HG03457 (cell line): ENCODE results near the gene RNF126.
A peak's percentile ranks its signal among the peaks of the same experiment; 100 is the strongest.
"Not testable (repeated sequence)": the region's sequence is repeated elsewhere in the genome, so short reads cannot be mapped to it uniquely, and the experiment has no call there.

ENCODE experiments used
- ATAC-seq: cut with Tn5 transposase; IDR thresholded peaks from one replicate; pipeline ENCODE4 v1.9.1; 2021; ENCODE audit warnings: moderate number of reproducible peaks; ENCODE audit not compliant: unreplicated experiment

Gene RNF126

DNA sequence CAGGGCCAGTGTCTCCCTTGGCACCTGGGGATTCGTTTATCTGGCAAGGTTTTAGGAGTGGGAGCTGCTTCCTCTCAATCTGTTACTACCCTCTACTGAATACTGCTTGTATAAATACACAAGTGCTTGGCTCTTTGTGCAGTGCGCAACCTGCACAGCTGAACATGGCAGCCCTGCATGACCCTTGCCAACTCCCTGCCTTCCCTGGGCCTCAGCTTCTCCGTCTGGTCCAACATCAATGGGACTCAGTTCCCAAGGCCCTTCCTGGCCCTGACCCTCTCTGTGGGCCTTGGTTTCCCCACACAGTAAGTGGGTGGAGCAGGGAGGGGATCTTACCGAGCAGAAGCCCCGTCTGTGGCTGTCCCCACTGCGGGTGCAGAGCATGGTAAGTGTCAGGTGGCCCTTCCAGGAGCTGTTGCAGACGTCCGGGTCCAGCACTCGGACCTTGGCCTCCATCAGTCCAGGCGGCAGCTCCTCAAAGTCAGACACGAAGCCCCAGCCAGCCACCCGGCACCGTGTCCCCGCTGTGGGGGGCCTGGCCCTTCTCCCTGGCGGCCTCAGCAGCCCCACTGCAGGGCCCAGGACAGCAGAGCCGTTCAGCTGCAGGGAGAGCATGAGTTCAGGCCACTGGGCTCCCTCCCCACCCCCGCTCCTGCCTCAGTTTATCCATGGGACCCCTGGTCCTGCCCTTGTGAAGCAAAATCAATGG, 23.7 kb upstream of the RNF126 start:
- no peak for ATAC-seq

DNA sequence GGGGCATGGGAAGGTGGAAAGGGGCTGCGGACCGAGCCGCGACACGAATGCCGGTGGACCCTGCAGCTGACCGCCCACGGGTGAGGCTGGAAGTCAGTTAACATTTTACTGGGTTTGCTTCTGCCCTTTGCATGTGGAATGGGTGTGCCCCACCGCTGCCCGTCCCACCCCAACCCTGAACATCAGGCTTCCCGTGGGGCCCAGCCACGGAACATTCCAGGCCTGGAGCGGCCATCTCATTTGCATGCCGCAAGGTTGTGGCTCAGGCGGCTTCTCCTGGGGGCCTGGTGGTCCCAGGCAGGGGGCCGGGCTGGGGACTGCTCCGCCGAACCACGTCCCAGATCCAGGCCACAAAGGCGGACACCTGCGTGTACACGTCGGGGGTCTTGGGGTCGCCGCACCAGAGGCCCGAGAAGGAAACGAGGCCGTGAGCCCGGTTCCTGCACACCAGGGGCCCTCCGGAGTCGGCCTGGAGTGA, 22.5 kb upstream of the RNF126 start:
- ATAC-seq: no peak

DNA sequence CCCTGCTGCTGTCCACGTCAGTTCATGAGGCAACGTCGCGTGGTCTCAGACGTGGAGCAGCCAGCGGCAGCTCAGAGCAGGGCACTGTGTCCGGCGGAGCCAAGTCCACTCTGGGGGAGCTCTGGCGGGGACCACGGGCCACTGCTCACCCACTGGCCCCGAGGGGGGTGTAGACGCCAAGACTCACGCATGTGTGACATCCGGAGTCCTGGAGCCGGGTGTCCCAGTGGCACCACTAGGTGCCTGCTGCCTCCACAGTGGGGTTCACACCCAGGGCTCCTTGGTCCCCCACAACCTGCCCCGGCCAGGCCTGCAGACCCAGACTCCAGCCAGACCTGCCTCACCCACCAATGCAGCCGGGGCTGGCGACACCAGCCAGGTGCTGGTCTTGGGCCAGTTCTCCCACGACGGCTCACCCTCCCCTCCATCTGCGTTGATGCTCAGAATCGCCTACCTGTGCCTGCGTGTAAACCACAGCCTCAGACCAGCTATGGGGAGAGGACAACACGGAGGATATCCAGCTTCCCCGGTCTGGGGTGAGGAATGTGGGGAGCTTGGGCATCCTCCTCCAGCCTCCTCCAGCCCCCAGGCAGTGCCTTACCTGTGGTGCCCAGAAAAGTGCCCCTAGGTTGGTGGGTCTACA, 19.8 kb upstream of the RNF126 start:
- no peak for ATAC-seq

DNA sequence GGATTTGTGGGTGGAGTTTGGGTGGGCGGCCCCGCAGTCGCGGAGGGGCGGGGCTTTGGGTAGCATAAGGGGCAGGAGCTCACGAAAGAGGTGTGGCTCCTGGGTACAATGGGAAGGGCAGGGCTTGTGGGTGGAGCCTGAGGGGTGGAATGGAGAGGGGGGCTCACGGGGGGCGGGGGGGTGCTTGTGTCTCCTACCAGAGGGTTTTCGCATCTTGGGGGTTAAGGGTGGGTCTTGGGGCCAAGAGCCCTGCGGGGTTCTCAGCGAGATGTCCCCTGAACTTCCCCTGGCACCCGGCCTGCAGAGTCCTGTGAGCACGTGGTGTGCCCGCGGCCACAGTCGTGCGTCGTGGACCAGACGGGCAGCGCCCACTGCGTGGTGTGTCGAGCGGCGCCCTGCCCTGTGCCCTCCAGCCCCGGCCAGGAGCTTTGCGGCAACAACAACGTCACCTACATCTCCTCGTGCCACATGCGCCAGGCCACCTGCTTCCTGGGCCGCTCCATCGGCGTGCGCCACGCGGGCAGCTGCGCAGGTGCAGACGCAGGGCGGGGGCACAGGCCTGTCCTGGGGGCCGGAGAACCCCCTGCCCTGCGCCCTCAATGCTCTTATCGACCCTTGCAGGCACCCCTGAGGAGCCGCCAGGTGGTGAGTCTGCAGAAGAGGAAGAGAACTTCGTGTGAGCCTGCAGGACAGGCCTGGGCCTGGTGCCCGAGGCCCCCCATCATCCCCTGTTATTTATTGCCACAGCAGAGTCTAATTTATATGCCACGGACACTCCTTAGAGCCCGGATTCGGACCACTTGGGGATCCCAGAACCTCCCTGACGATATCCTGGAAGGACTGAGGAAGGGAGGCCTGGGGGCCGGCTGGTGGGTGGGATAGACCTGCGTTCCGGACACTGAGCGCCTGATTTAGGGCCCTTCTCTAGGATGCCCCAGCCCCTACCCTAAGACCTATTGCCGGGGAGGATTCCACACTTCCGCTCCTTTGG, 18.3 kb upstream of the RNF126 start:
- no peak for ATAC-seq

DNA sequence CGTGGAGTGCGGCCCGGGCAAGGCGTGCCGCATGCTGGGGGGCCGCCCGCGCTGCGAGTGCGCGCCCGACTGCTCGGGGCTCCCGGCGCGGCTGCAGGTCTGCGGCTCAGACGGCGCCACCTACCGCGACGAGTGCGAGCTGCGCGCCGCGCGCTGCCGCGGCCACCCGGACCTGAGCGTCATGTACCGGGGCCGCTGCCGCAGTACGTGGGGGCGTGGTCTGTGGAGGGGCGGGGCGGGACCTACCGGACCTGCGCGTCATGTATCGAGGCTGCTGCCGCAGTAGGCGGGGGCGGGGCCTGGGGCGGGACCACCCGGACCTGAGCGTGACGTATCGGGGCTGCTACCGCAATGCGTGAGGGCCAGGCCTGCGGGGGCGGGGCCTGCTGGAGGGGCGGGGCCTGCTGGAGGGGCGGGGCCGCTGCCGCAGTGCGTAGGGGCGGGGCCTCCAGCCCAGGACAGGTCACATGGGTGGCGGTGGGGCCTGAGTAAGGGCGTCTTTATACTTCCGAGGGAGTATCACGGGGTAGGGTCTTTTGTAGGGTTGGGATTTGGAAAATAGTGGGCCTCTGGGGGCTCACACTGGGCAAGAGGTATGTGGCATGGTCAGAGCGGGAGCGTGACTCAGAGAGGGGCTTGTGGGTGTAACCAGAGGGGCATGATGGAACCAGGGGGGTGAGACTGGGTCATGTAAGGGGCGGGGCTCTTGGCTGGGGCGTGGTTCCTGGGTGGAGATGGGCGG, 17.4 kb upstream of the RNF126 start:
- peak; percentile 41 for ATAC-seq

DNA sequence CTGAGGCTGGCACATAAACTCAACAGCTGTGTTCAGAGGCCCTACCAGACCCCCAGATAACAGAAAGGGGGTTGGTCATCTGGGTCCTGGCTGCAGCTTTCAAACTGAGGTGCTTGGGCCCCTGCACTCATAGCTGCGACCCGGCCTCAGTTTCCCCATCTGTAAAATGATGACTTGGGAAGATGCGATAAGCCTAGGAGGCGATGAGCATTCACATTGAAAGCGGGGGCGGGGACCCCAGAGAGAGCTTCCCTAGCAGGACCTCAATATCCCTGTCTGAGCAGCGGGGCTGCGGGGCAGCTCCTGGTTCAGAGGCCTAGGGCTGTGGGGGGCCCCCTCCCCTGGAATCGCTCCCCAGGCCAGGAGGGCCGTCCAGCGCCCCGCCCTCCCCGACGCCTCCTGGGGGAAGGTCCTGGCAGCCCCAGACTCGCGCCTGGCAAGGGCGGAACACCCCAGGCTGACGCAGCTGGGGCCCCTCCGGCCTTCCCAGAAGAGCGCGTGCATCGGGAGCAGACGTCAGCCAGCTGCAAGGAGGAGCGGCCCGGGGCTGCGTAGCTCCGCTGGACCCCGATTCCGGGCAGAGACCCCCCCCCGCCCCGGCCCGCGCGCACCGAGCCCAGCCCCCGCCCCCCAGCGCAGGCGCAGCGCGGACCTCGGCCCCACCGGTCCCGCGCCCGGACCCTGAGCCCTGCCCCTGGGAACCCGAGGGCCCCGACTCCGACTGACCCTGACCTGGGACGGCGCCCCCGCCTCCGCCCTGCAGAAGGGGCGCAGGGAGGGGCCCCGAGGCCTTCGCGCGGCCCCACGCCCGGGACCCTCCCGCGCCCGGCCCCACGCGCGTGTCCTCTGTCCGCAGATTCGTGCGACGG, 16.6 kb upstream of the RNF126 start:
- ATAC-seq: peak; percentile 19

DNA sequence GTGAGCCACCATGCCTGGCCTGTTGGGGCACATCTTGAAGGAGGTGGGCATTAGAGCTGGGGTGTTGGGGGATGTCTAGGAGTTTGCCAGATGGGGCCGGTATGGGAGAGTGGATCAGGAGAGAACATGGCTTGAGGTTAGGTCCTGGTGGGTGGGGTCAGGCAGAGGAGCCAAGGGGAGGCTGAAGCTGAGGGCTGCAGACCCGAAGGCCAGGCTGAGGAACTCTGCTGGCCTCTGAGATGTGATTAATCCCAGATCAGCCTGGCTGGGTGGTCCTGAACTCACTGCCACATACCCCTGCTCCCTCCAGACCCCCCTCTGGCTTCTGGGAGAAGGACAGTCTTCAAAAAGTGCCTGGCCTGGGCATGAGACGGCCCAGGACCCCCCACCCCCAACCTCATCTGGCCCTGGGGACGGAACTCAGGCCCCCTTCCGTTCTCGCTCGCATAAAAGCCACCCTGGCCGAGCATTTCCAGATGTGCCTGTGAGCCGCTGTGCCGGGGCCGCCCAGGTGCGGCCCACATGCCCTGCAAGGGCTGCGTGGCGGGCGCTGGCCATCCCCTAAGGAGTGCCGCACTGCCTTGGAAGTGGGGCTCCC, 15.9 kb upstream of the RNF126 start:
- ATAC-seq: no peak

DNA sequence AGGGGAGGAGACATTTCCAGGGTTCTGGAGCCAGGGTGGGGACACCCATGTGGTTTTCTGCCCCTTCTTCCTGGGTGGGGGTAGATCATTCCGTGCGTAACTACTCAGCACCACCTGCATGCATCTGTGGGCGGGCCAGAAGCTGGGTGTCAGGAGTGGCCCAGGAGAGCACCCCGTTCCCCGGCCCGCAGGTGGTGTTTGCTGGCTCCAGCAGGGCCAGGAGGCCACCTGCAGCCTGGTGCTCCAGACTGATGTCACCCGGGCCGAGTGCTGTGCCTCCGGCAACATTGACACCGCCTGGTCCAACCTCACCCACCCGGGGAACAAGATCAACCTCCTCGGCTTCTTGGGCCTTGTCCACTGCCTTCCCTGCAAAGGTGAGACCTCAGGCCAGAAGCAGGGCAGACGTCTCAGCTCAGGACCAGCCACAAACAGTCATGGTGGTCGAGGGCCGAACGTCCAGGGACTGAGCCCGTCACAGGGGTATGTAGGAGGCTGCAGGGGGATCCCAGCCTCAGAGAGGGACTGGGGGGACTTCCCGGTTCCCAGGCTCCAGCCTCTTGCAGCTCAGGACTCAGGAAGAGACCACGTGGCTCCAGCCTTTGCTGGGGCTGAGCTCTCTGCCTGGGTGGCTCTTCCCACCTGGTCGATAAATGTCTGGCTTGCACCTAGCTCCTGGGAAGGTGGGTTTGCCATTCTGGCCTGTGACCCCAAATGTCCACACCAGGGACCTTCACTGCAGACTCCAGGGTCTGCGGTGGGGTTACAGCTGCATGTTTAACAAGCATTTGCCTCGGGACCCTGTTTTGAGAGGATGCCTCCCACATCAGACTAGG, 14.8 kb upstream of the RNF126 start:
- ATAC-seq: no peak

DNA sequence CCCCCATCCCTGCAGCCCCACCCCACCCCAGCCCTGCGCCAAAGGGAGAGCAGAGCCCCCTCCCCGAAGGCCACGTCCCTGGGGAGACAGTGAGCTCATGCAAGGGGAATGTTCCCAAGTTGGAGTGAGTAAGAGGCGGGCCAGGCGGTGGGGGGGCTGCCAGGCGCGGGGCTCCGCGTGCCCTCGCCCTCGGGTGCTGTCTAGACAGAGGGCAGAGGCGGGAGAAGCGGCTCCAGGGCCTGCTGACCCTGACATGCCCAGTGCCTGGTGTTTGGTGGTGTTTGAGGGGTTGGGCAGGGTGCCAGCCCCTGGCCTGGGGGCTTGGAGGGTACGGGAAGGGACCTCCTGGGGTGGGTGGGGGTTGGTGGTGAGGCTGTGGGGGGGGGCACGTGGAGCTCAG, 14.2 kb upstream of the RNF126 start:
- ATAC-seq: no peak

DNA sequence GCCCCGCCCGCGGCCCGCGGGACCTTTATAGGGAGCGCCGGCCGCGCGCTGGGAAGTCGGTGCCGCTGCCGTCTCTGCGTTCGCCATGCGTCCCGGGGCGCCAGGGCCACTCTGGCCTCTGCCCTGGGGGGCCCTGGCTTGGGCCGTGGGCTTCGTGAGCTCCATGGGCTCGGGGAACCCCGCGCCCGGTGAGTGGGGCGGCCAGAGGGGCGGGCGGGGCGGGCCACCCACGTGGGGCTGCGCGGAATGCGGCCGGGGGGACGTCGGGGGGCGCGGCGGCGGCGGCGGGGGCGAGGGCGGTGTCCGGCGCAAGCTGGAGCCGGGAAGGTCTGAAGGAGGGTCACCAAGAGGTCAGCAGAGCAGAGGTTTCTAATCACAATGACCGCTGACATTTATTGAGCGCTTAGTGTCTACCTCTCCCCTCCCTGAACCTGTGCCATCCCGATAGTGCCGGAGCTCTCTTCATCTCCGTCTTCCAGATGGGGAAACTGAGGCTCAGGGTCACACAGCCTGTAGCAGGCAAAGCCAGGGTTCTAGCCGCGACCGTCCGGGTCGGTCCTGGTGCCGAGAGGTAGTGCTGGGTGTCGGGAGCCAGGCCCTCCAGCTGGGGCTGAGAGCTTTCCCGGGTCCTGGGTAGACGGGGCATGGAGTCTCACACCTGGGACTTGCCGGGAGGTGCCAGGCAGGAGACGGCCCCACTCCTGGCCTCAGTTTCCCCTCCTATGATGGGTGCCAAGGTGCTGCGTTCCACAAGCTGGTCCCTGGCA, 13.5 kb upstream of the RNF126 start, which contains the start of gene FSTL3:
TSS of gene FSTL3 (plus strand) at position 54 of the 767 bp plus-strand sequence. CDS start at position 86, 32 bp downstream.
- no peak for ATAC-seq

DNA sequence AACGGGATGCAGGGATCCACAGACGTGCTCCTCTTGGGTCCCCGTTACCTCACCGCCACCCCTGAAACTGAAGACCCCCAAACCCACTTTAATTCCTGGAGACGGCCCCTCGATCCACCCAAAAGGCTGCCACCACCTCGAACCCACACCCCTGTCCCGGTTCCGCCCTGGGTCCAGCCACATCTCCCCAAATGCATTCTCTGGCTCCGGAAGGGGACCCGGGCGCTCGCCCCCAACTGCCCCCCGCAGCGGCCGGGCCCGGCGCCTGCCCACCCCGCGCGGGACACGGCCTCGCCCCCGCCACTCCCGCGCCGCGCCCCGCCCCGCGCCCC, 13.0 kb upstream of the RNF126 start:
- no peak for ATAC-seq

DNA sequence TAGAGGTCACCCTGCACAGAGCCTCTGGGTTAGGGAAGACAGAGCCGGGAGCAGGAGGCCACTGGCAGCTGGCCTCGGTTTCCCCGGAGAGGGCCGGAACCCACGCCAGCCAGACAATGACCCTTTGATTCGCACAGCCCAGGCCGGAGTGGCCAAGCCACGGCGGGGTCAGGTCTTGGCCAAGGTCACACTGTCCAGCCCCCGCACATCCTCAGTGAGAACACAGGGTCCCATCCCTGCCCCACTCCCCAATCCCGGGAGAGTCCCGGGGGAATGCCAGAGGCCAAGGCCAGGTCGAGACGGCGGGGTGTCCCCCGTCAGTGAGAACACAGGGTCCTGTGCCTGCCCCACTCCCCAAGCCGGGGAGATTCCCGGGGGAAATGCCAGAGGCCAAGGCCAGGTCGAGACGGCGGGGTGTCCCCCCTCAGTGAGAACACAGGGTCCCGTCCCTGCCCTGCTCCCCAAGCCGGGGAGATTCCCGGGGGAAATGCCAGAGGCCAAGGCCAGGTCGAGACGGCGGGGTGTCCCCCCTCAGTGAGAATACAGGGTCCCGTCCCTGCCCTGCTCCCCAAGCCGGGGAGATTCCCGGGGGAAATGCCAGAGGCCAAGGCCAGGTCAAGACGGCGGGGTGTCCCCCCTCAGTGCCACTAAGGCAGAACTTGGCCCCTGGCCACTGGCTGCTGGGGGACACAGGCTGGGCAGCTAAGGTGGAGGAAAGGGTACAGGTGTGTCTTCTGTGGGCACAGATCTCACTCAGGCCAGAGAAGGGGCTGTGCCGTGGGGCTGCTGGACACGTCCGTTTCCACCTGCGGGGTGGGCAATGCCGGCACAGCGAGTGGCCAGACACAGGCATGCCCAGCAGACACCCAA, 11.5 kb upstream of the RNF126 start:
- ATAC-seq: no peak

DNA sequence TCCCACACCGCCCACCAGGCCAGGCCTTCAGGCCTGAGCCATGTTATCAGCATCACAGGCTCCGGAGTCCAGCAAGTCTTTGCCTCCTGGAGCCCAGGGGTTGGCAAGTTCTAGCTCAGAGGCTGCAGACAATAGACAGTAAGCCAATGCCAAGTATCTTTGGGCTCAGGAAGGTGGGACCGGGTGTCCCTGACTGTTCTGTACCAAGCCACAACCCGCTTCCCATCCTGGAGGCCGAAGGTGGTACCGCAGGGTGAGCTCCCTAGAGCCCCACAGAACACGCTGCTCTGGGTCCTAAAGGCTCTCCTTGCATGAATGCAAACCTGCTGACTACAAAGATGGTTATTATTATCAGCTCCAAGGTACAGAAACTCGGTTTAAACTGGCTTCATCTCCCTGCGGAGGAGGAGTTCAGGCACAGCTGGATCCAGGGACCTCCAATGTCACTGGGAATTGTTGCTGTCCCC, 7.6 kb upstream of the RNF126 start:
- ATAC-seq: no peak

DNA sequence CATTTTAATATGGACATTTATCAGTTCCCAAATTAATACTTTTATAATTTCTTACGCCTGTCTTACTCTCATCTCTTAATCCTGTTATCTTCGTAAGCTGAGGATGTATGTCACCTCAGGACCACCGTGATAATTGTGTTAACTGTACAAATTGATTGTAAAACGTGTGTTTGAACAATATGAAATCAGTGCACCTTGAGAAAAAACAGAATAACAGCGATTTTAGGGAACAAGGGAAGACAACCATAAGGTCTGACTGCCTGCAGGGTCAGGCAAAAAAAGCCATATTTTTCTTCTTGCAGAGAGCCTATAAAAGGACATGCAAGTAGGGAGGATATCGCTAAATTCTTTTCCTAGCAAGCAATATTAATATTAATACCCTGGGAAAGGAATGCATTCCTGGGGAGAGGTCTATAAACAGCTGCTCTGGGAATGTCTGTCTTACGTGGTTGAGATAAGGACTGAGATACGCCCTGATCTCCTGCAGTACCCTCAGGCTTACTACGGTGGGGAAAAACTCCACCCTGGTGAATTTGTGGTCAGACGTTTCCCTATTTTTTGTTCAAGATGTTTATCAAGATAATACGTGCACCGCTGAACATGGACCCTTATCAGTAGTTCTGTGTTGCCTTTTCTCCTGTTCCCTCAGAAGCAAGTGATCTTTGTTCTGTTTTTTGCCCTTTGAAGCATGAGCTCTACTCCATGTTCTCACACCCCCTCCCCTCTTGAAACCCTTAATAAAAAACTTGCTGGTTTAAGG, 5.8 kb upstream of the RNF126 start:
- not testable (repeated sequence) for ATAC-seq

DNA sequence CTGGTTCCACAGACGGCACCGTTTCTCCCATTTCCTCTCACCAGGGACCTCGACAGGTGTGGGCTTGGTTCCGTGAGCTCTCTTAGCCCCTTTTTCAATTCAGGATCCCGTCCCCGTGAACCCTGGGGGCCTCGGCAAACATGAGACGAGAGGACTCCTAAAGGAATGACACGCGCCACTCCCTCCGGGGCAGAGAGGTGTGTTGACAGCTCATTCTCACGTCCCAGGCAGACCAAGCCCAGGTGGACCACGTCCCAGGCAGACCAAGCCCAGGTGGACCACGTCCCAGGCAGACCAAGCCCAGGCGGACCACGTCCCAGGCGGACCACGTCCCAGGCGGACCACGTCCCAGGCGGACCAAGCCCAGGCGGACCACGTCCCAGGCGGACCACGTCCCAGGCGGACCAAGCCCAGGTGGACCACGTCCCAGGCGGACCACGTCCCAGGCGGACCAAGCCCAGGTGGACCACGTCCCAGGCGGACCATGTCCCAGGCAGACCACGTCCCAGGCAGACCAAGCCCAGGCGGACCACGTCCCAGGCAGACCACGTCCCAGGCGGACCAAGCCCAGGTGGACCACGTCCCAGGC, 4.1 kb upstream of the RNF126 start:
- not testable (repeated sequence) for ATAC-seq
